Measurements from ENCODE around the gene SPRR2G. TPM values are rescaled to one million over a fixed set of nuclear protein-coding genes. Genes with fewer than 3 reads are reported as not detected.
"Not testable (repeated sequence)": the region's sequence is repeated elsewhere in the genome, so short reads cannot be mapped to it uniquely, and the experiment has no call there.

Gene SPRR2G
- total RNA-seq, 2 experiments from 2014 or later, result not detected

DNA sequence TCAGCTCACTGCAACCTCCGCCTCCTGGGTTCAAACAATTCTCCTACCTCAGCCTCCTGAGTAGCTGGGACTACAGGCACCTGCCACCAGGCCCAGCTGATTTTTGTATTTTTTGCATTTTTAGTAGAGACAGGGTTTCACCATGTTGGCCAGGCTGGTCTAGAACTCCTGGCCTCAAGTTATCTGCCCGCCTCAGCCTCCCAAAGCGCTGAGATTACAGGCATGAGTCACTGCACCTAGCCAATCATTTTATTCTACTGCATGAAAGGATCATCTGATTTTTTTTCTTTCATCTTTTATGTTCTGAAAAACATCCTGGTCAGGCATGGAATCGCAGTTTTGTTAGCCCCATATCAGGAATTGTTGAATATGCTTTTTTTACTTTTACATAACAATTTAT lies 22.0 kb downstream of the SPRR2G start:
- Mint-ChIP-seq H3K27me3 (peaks cover 25% of the 10 kb centered on the region), H3K9me3 (peaks cover 14% of the 10 kb centered on the region)
- H3K4me1 Mint-ChIP-seq, H3K4me3 Mint-ChIP-seq, DNase-seq, H3K36me3 Mint-ChIP-seq, H3K27ac Mint-ChIP-seq: not testable (repeated sequence)

DNA sequence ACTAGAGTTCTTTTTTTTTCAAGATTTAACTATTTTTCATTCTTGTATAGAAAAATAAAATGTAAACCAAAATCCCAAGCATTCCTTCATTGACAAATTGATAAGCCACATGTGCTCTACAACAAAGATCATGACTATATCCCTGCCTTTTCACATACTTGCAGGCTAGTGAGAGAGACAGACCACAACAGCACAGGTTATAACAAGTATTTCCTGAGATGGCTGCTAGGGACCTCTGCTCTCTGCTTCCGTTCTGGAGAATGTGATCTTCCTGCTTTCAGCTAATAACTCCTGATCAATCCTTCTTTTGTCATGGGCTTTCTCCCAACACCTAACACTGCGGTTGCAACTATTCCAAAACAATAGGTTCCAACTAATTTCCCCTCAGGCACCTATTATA lies 23.4 kb downstream of the SPRR2G start:
- DNase-seq, result no peak
- Mint-ChIP-seq H3K4me1 (no peaks in the 10 kb centered on the region), H3K27me3 (peaks cover 15% of the 10 kb centered on the region), H3K36me3 (no peaks in the 10 kb centered on the region), H3K27ac (no peak overlapping the region), H3K9me3 (peaks cover 14% of the 10 kb centered on the region), H3K4me3 (no peak overlapping the region)

DNA sequence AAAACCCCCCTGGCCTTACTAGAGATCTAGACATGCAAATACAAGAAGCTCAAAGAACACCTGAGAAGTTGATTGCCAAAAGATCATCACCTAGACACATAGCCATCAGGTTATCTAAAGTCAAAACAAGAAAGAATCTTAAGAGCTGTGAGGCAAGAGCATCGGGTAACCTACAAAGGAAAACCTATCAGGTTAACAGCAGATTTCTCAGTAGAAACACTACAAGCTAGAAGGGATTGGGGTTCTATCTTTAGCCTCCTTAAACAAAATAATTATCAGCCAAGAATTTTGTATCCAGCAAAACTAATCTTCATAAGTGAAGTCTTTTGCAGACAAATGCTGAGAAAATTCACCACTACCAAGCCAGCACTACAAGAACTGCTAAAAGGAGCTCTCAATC lies 25.2 kb downstream of the SPRR2G start:
- Mint-ChIP-seq H3K36me3 (no peaks in the 10 kb centered on the region), H3K27me3 (peaks cover 19% of the 10 kb centered on the region), H3K4me1 (no peaks in the 10 kb centered on the region), H3K4me3 (no peak overlapping the region), H3K27ac (no peak overlapping the region), H3K9me3 (peaks cover 14% of the 10 kb centered on the region)
- no peak for DNase-seq

DNA sequence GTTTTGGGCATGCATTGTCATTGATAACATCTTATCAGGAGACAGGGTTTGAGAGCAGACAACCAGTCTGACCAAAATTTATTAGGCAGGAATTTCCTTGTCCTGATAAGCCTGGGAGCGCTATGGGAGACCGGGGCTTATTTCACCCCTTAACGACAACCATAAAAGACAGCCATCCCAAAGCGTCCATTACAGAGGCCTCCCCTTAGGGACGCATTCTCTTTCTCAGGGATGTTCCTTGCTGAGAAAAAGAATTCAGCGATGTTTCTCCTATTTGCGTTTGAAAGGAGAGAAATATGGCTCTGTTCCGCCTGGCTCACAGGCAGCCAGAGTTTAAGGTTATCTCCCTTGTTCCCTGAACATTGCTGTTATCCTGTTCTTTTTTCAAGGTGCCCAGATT lies 26.9 kb downstream of the SPRR2G start:
- not testable (repeated sequence) for DNase-seq, H3K27ac Mint-ChIP-seq, H3K36me3 Mint-ChIP-seq, H3K4me3 Mint-ChIP-seq, H3K4me1 Mint-ChIP-seq
- Mint-ChIP-seq H3K9me3 (peaks cover 14% of the 10 kb centered on the region), H3K27me3 (peaks cover 21% of the 10 kb centered on the region)

DNA sequence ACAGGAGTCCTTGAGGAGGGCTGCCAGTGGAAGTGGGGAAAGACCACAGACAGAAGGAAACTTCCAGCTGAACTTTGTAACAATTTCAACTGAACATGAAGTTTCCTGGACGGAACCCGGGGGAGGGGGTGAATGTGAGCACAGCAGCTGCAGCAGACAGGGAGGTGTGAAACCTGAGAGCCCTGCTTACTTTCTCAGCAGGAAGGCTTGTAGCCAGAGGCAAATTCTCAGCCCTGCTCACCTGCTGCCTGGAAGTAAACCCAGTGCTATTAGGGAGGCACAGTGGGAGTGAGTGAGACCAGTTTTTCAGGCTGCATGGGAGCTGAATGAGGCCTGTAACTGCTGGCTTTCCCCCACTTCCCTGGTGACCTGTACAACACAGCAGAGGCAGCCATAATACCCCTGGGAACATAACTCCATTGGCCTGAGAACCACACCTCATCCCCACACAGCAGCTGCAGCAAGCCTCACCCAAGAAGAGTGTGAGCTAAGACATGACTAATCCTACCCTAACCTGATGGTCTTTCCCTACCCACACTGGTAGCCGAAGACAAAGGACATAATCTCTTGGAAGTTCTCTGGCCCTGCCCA lies 27.8 kb downstream of the SPRR2G start:
- peaks cover 14% of the 10 kb centered on the region for H3K9me3 Mint-ChIP-seq
- no peak for DNase-seq
- H3K4me3 Mint-ChIP-seq, result no peak overlapping the region
- H3K36me3 Mint-ChIP-seq, result no peaks in the 10 kb centered on the region
- H3K27ac Mint-ChIP-seq, result no peak overlapping the region
- no peaks in the 10 kb centered on the region for H3K4me1 Mint-ChIP-seq
- H3K27me3 Mint-ChIP-seq, result peaks cover 28% of the 10 kb centered on the region

DNA sequence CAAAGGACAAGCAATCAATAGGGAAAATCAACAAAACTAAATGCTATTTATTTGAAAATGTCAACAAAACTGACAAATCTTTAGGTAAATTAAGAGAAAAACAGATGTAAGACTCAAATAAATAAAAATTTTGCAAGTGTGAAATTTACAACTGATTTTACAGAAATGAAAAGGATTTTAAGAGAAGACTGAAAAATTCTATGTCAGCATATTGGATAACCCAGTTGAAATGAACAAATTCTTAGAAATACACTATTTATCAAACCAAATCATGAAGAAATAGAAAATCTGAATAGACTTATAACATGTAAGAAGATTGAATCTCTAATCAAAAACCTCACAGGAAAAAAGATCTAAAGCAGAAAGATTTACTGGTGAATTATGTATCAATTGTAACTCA lies 29.7 kb downstream of the SPRR2G start:
- no peak overlapping the region for H3K27ac Mint-ChIP-seq
- H3K4me1 Mint-ChIP-seq, result no peaks in the 10 kb centered on the region
- H3K36me3 Mint-ChIP-seq, result no peaks in the 10 kb centered on the region
- H3K27me3 Mint-ChIP-seq, result peaks cover 39% of the 10 kb centered on the region
- no peak overlapping the region for H3K4me3 Mint-ChIP-seq
- H3K9me3 Mint-ChIP-seq, result peaks cover 14% of the 10 kb centered on the region
- DNase-seq, result no peak

DNA sequence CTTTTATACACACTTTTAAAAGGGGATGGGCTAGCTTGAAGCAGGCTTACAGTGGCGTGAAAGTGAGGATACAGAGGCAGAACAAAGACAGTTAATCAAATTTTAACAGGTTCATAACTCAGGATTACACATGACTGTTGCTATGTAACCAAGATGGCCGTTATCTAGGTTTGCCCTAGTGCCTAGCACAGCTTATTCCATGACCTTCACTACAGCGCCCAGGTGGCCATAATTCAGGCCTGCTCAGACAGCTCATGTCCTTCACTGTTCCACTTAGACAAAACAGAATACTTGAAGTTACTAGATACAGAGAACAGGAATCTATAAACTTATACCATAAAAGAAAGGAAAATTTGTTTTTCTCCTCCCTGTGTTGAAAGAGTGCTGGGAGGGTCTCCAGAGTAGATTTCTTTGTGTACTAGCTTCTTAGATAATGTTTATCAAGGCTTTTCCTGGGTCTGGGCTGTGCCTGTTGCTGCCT lies 31.2 kb downstream of the SPRR2G start:
- DNase-seq, result no peak
- no peak overlapping the region for H3K4me3 Mint-ChIP-seq
- no peaks in the 10 kb centered on the region for H3K4me1 Mint-ChIP-seq
- peaks cover 42% of the 10 kb centered on the region for H3K27me3 Mint-ChIP-seq
- H3K27ac Mint-ChIP-seq, result no peak overlapping the region
- no peaks in the 10 kb centered on the region for H3K36me3 Mint-ChIP-seq
- no peaks in the 10 kb centered on the region for H3K9me3 Mint-ChIP-seq

DNA sequence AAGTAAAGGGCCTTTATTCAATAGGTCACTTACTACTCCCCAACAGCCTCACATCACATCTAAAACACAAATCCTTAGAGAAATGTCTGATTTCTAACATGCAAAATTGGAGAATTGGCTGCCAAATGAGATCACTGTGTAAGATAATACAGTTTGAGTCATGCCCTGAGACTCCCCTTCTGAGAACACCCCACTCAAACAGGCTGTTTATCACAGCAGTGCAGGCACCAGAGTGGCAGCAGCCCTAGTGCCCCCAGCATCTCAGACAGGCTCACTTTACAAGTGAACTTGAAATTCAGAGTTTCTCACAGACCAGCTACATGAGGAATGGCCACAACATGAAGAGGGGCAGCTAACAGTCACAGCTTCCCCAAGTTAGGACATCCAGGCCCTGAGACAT lies 35.4 kb downstream of the SPRR2G start:
- H3K27me3 Mint-ChIP-seq, result peaks cover 37% of the 10 kb centered on the region
- not testable (repeated sequence) for H3K36me3 Mint-ChIP-seq, H3K4me1 Mint-ChIP-seq, H3K9me3 Mint-ChIP-seq, H3K4me3 Mint-ChIP-seq, H3K27ac Mint-ChIP-seq, DNase-seq

DNA sequence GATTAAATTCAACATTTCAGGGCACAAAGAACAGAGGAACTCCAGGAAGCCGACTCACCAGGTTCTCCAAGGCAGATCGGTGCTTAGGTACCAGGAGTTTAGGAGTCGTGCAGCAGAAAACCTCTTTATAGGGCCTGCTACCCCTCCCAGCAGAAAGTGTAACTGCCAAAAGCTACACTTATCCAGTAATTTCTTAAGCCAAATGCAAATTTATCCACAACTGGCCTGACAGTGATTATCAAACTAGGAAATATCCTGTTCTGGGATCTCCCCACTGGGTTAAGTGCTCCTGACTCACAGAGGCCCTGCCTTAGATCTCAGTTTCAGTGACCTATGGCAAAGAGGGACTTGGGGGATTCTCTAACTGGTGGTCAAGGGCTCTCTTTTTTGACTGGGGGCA lies 37.3 kb downstream of the SPRR2G start, which contains the start of gene SPRR2F:
SPRR2F (minus strand) TSS at position 101 of the 400 bp plus-strand sequence. CDS start 783 bp downstream, outside the sequence.
- no peak within 1 kb of the TSS for H3K27ac Mint-ChIP-seq
- H3K27me3 Mint-ChIP-seq, result peaks cover 29% of the 10 kb centered on the region
- no peak within 1 kb of the TSS for H3K4me3 Mint-ChIP-seq
- no peaks in the 10 kb centered on the region for H3K4me1 Mint-ChIP-seq
- no peak for DNase-seq
- H3K9me3 Mint-ChIP-seq, result no peaks in the 10 kb centered on the region
- H3K36me3 Mint-ChIP-seq, result no peaks in the 10 kb centered on the region

DNA sequence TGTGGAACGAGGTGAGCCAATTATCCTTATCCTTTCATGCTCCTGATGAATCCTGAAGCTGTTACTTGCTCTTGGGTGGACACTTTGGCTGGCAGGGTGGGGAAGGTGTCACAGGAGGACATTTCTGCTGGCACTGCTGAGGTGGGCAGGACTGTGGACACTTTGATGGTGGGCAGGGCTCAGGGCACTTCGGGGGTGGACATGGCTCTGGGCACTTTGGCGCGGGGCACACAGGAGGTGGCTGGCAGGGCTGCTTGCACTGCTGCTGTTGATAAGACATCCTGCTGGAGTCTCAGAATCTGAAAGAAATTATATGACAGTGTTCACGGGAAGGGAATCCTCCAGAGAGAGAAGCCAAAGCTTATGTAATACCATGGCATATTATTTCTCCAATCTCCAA lies 38.2 kb downstream of the SPRR2G start:
- H3K4me3 Mint-ChIP-seq, H3K4me1 Mint-ChIP-seq, H3K9me3 Mint-ChIP-seq, H3K36me3 Mint-ChIP-seq, H3K27ac Mint-ChIP-seq, DNase-seq: not testable (repeated sequence)
- H3K27me3 Mint-ChIP-seq, result peaks cover 26% of the 10 kb centered on the region

DNA sequence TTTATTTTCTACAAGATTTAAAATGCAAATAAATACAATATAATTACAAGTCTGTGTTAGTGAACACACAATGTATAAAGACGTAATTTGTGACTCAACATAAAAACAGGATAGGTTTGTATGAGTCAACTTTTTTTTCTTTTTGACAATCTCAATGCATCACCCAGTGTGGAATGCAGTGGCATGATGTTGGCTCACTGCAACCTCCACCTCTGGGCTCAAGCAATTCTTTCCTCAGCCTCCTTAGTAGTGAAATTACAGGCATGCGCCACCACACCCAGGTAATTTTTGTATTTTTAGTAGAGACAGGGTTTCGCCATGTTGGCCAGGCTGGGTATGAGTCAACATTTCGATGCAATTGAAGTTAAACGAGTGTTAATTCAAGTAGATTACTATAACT lies 50.4 kb downstream of the SPRR2G start:
- Mint-ChIP-seq H3K9me3 (no peaks in the 10 kb centered on the region), H3K27me3 (peaks cover 15% of the 10 kb centered on the region), H3K27ac (no peak overlapping the region), H3K4me3 (no peak overlapping the region), H3K4me1 (no peaks in the 10 kb centered on the region), H3K36me3 (no peaks in the 10 kb centered on the region)
- no peak for DNase-seq

Other genes with a start within 250 kb of the SPRR2G start
- gene IVL, start 242.3 kb downstream of the SPRR2G start, total RNA-seq, result not detected
- not detected for gene SPRR5, start 203.7 kb downstream of the SPRR2G start, total RNA-seq
- not detected for gene SPRR4, start 180.2 kb downstream of the SPRR2G start, total RNA-seq
- gene SPRR1A, start 166.8 kb downstream of the SPRR2G start, total RNA-seq, result not detected
- gene SPRR3, start 149.1 kb downstream of the SPRR2G start, total RNA-seq, result not detected
- not detected for gene SPRR1B, start 119.7 kb downstream of the SPRR2G start, total RNA-seq
- not detected for gene SPRR2D, start 109.8 kb downstream of the SPRR2G start, total RNA-seq
- gene SPRR2A, start 93.4 kb downstream of the SPRR2G start, total RNA-seq, result not detected
- not detected for gene SPRR2B, start 79.3 kb downstream of the SPRR2G start, total RNA-seq
- not detected for gene SPRR2E, start 56.4 kb downstream of the SPRR2G start, total RNA-seq
- not detected for gene SPRR2F, start 37.4 kb downstream of the SPRR2G start, total RNA-seq
- not detected for gene LELP1, start 52.5 kb upstream of the SPRR2G start, total RNA-seq
- not detected for gene PRR9, start 66.7 kb upstream of the SPRR2G start, total RNA-seq
- gene LORICRIN, start 108.8 kb upstream of the SPRR2G start, total RNA-seq, result not detected
- gene PGLYRP3, start 162.1 kb upstream of the SPRR2G start, total RNA-seq, result not detected
- gene PGLYRP4, start 198.0 kb upstream of the SPRR2G start, total RNA-seq, result not detected
- not detected for gene S100A9, start 207.0 kb upstream of the SPRR2G start, total RNA-seq
- not detected for gene S100A12, start 224.7 kb upstream of the SPRR2G start, total RNA-seq
- gene S100A8, start 240.2 kb upstream of the SPRR2G start, total RNA-seq, result not detected